ENCODE measurements around the gene CYP8B1.
A peak's percentile ranks its signal among the peaks of the same experiment; 100 is the strongest.
"Not testable (repeated sequence)": the region's sequence is repeated elsewhere in the genome, so short reads cannot be mapped to it uniquely, and the experiment has no call there.

Gene CYP8B1

GRCh38 chr3:42886294-42886822 is 10.7 kb upstream of the CYP8B1 start:
- H3K9ac ChIP-seq (ENCODE audit: low read depth in 1 of 2, low read length in 2 of 2): no peak overlapping the region
- no peaks in the 10 kb centered on the region for H3K9me3 ChIP-seq (ENCODE audit: control insufficient read depth in 1 of 2, low read length in 2 of 2)
- H3K27me3 ChIP-seq (ENCODE audit: control insufficient read depth in 1 of 2, insufficient read depth in 2 of 2, low read length in 2 of 2): no peaks in the 10 kb centered on the region
- H3K4me3 ChIP-seq (ENCODE audit: low read depth in 1 of 2, low read length in 2 of 2): no peak overlapping the region
- no peak overlapping the region for H3K27ac ChIP-seq (ENCODE audit: low read depth, low read length)
- no peaks in the 10 kb centered on the region for H3K36me3 ChIP-seq (ENCODE audit: control insufficient read depth in 1 of 2, insufficient read depth in 2 of 2, low read length in 2 of 2)
- peaks cover 13 to 28% of the 10 kb centered on the region in 2 donors for H3K4me1 ChIP-seq (ENCODE audit: control insufficient read depth in 1 of 2, insufficient read depth in 2 of 2, low read length in 2 of 2)

- H3K36me3 ChIP-seq (ENCODE audit: control insufficient read depth in 1 of 2, insufficient read depth in 2 of 2, low read length in 2 of 2): no peaks in the 10 kb centered on the region
- peaks cover 20 to 37% of the 10 kb centered on the region in 2 donors for H3K4me1 ChIP-seq (ENCODE audit: control insufficient read depth in 1 of 2, insufficient read depth in 2 of 2, low read length in 2 of 2)
- no peak overlapping the region for H3K27ac ChIP-seq (ENCODE audit: low read depth, low read length)
- H3K4me3 ChIP-seq (ENCODE audit: low read depth in 1 of 2, low read length in 2 of 2): no peak overlapping the region
- no peaks in the 10 kb centered on the region for H3K27me3 ChIP-seq (ENCODE audit: control insufficient read depth in 1 of 2, insufficient read depth in 2 of 2, low read length in 2 of 2)
- H3K9ac ChIP-seq (ENCODE audit: low read depth in 1 of 2, low read length in 2 of 2): no peak overlapping the region
- no peaks in the 10 kb centered on the region for H3K9me3 ChIP-seq (ENCODE audit: control insufficient read depth in 1 of 2, low read length in 2 of 2)
Observed at GRCh38 chr3:42884324-42884723, 8.6 kb upstream of the CYP8B1 start.

GRCh38 chr3:42883251-42883930 is 7.7 kb upstream of the CYP8B1 start:
- H3K4me3 ChIP-seq (ENCODE audit: low read depth in 1 of 2, low read length in 2 of 2); H3K27ac ChIP-seq (ENCODE audit: low read depth, low read length); H3K9me3 ChIP-seq (ENCODE audit: control insufficient read depth in 1 of 2, low read length in 2 of 2); H3K9ac ChIP-seq (ENCODE audit: low read depth in 1 of 2, low read length in 2 of 2); H3K27me3 ChIP-seq (ENCODE audit: control insufficient read depth in 1 of 2, insufficient read depth in 2 of 2, low read length in 2 of 2); H3K36me3 ChIP-seq (ENCODE audit: control insufficient read depth in 1 of 2, insufficient read depth in 2 of 2, low read length in 2 of 2): not testable (repeated sequence)
- peaks cover 20 to 37% of the 10 kb centered on the region in 2 donors for H3K4me1 ChIP-seq (ENCODE audit: control insufficient read depth in 1 of 2, insufficient read depth in 2 of 2, low read length in 2 of 2)

- no peak overlapping the region for H3K27ac ChIP-seq (ENCODE audit: low read depth, low read length)
- H3K9ac ChIP-seq (ENCODE audit: low read depth in 1 of 2, low read length in 2 of 2): peak overlapping the region; percentile 84 to 88
- peaks cover 6 to 19% of the 10 kb centered on the region in 2 donors for H3K4me1 ChIP-seq (ENCODE audit: control insufficient read depth in 1 of 2, insufficient read depth in 2 of 2, low read length in 2 of 2)
- H3K27me3 ChIP-seq (ENCODE audit: control insufficient read depth in 1 of 2, insufficient read depth in 2 of 2, low read length in 2 of 2): no peaks in the 10 kb centered on the region
- H3K4me3 ChIP-seq (ENCODE audit: low read depth in 1 of 2, low read length in 2 of 2): peak overlapping the region; percentile 68 to 76
- no peaks in the 10 kb centered on the region for H3K36me3 ChIP-seq (ENCODE audit: control insufficient read depth in 1 of 2, insufficient read depth in 2 of 2, low read length in 2 of 2)
- H3K9me3 ChIP-seq (ENCODE audit: control insufficient read depth in 1 of 2, low read length in 2 of 2): no peaks in the 10 kb centered on the region
Observed at GRCh38 chr3:42880601-42881451, 5.1 kb upstream of the CYP8B1 start.

DNA sequence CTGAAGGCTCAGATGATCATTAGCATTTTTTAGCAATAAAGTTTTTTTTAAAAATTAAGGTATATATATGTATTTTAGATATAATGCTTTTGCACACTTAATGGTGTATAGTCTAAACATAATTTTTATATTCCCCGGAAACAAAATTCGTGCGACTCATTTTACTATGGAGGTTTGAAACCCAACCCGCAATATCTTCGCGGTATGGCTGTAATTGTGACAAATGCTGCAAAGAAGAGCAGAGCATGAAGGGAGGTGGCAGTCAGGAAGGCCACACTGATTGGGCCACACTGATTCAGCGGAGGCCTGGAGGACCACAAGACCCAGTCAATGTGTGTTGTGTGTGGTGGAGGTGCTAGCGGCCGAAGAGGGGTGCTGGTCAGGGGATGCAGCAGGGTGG is 4.5 kb upstream of the CYP8B1 start:
- H3K27me3 ChIP-seq (ENCODE audit: control insufficient read depth in 1 of 2, insufficient read depth in 2 of 2, low read length in 2 of 2): no peaks in the 10 kb centered on the region
- peaks cover 6 to 18% of the 10 kb centered on the region in 2 donors for H3K4me1 ChIP-seq (ENCODE audit: control insufficient read depth in 1 of 2, insufficient read depth in 2 of 2, low read length in 2 of 2)
- H3K9me3 ChIP-seq (ENCODE audit: control insufficient read depth in 1 of 2, low read length in 2 of 2): no peaks in the 10 kb centered on the region
- peak overlapping the region; percentile 84 to 88 for H3K9ac ChIP-seq (ENCODE audit: low read depth in 1 of 2, low read length in 2 of 2)
- no peak overlapping the region for H3K27ac ChIP-seq (ENCODE audit: low read depth, low read length)
- H3K36me3 ChIP-seq (ENCODE audit: control insufficient read depth in 1 of 2, insufficient read depth in 2 of 2, low read length in 2 of 2): no peaks in the 10 kb centered on the region
- peak overlapping the region; percentile 68 to 76 for H3K4me3 ChIP-seq (ENCODE audit: low read depth in 1 of 2, low read length in 2 of 2)

DNA sequence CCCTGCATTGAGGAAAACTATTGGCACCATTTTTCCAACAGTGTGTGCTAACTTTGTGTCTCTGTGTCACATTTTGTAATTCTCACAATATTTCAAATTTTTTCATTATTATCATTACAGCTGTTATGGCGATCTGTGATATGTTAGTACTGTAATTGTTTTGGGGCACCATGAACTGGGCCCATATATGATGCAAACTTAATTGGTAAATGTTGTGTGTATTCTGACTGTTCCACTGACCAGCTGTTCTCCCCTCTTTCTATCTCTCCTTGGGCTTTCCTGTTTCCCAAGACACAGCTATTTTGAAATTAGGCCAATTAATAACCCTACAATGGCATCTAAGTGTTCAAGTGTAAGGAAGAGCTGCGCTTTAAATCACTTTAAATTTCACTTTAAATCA is 2.2 kb upstream of the CYP8B1 start:
- Histone ChIP-seq H3K4me1 (ENCODE audit: control insufficient read depth in 1 of 2, insufficient read depth in 2 of 2, low read length in 2 of 2) (peaks cover 6 to 9% of the 10 kb centered on the region in 2 donors), H3K9ac (ENCODE audit: low read depth in 1 of 2, low read length in 2 of 2) (no peak overlapping the region), H3K9me3 (ENCODE audit: control insufficient read depth in 1 of 2, low read length in 2 of 2) (no peaks in the 10 kb centered on the region), H3K27ac (ENCODE audit: low read depth, low read length) (no peak overlapping the region), H3K27me3 (ENCODE audit: control insufficient read depth in 1 of 2, insufficient read depth in 2 of 2, low read length in 2 of 2) (no peaks in the 10 kb centered on the region), H3K4me3 (ENCODE audit: low read depth in 1 of 2, low read length in 2 of 2) (no peak overlapping the region), H3K36me3 (ENCODE audit: control insufficient read depth in 1 of 2, insufficient read depth in 2 of 2, low read length in 2 of 2) (no peaks in the 10 kb centered on the region)

DNA sequence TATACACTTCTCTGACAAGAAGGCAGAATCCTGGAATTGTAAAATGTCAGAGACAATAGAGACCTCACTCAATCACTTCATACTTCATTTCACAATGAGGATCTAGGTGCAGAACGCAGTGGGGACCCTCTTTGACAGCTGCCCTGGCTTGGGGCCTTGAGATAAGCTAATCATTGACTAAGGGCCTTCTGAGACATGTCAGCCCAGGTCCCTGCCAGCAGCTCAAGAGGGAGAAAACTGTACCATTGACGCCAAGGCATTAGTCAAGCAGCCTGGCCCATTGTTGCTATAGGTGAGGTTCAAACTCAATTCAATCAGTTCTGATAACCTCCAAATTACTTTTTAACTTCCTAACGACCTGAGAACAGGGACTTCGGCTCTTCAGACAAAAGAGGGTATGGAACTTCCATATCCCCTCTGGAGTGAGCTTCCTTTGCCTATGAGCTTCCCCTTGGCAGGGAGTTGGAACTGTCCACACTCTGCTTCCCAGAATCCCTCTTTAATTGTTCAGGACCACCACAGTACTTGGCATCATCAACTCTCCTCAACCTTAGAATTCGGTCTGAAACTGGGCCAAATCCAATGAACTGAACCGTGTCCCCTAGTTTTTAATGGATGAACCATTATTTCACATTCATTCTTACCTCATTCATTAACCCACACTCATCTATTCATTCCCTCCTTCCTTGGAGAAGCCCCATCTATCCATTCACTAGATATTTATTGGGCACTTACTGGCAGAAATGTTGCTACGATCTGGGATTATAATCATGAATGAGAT is 1.5 kb upstream of the CYP8B1 start:
- Histone ChIP-seq H3K36me3 (ENCODE audit: control insufficient read depth in 1 of 2, insufficient read depth in 2 of 2, low read length in 2 of 2) (no peaks in the 10 kb centered on the region), H3K4me3 (ENCODE audit: low read depth in 1 of 2, low read length in 2 of 2) (no peak overlapping the region), H3K9ac (ENCODE audit: low read depth in 1 of 2, low read length in 2 of 2) (no peak overlapping the region), H3K27ac (ENCODE audit: low read depth, low read length) (no peak overlapping the region), H3K4me1 (ENCODE audit: control insufficient read depth in 1 of 2, insufficient read depth in 2 of 2, low read length in 2 of 2) (peaks cover 6 to 9% of the 10 kb centered on the region in 2 donors), H3K27me3 (ENCODE audit: control insufficient read depth in 1 of 2, insufficient read depth in 2 of 2, low read length in 2 of 2) (no peaks in the 10 kb centered on the region), H3K9me3 (ENCODE audit: control insufficient read depth in 1 of 2, low read length in 2 of 2) (no peaks in the 10 kb centered on the region)

DNA sequence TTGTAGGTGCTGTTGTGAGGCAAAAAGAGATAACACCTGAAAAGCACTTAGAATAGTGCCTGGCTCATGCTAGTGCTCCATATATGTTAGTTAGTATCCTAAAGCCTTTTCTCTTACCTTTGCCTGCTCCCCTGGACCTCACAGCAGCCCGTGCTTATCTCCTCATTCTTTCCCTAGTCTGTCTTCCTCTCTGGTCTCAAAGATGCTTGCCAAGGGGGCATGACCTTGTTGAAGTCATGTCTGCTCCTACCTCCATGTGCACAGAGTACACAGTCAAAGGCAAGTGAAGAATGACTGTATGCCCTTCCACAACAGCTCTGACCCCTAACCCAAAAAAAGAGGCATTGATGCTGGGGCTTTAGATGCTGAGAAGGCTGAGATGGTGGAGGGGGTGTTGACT is 722 bp upstream of the CYP8B1 start:
- Histone ChIP-seq H3K27ac (ENCODE audit: low read depth, low read length) (no peak overlapping the region), H3K27me3 (ENCODE audit: control insufficient read depth in 1 of 2, insufficient read depth in 2 of 2, low read length in 2 of 2) (no peaks in the 10 kb centered on the region), H3K9me3 (ENCODE audit: control insufficient read depth in 1 of 2, low read length in 2 of 2) (no peaks in the 10 kb centered on the region), H3K4me3 (ENCODE audit: low read depth in 1 of 2, low read length in 2 of 2) (no peak overlapping the region), H3K4me1 (ENCODE audit: control insufficient read depth in 1 of 2, insufficient read depth in 2 of 2, low read length in 2 of 2) (peaks cover 6 to 9% of the 10 kb centered on the region in 2 donors), H3K36me3 (ENCODE audit: control insufficient read depth in 1 of 2, insufficient read depth in 2 of 2, low read length in 2 of 2) (no peaks in the 10 kb centered on the region), H3K9ac (ENCODE audit: low read depth in 1 of 2, low read length in 2 of 2) (no peak overlapping the region)

- H3K4me1 ChIP-seq (ENCODE audit: control insufficient read depth in 1 of 2, insufficient read depth in 2 of 2, low read length in 2 of 2): no peaks in the 10 kb centered on the region
- no peaks in the 10 kb centered on the region for H3K9me3 ChIP-seq (ENCODE audit: control insufficient read depth in 1 of 2, low read length in 2 of 2)
- H3K36me3 ChIP-seq (ENCODE audit: control insufficient read depth in 1 of 2, insufficient read depth in 2 of 2, low read length in 2 of 2): no peaks in the 10 kb centered on the region
- H3K4me3 ChIP-seq (ENCODE audit: low read depth in 1 of 2, low read length in 2 of 2): no peak overlapping the region
- no peak overlapping the region for H3K27ac ChIP-seq (ENCODE audit: low read depth, low read length)
- H3K9ac ChIP-seq (ENCODE audit: low read depth in 1 of 2, low read length in 2 of 2): no peak overlapping the region
- no peaks in the 10 kb centered on the region for H3K27me3 ChIP-seq (ENCODE audit: control insufficient read depth in 1 of 2, insufficient read depth in 2 of 2, low read length in 2 of 2)
Observed at GRCh38 chr3:42874749-42875148, 930 bp downstream of the CYP8B1 start.

Measured in duodenal mucosa (tissue), 2 donors.